HEK293 (cell line): ENCODE results near the gene POLA2.

ENCODE experiments used
- OSR2 ChIP-seq: fragments of 450-650 bp; formaldehyde crosslinking; IDR thresholded peaks from 2 replicates; pipeline ENCODE4 v1.5.1; 2016; ENCODE audit warnings: missing biosample characterization, missing genetic modification characterization
- PRDM1 ChIP-seq: fragments of 450-650 bp; formaldehyde crosslinking; IDR thresholded peaks from 2 replicates; pipeline ENCODE4; 2016; ENCODE audit warnings: missing biosample characterization, missing genetic modification characterization
- PRDM4 ChIP-seq: fragments of 450-650 bp; formaldehyde crosslinking; IDR thresholded peaks from 2 replicates; pipeline ENCODE4 v1.5.1; 2017; ENCODE audit warnings: missing biosample characterization, missing genetic modification characterization
- REST ChIP-seq: fragments of 450-650 bp; formaldehyde crosslinking; IDR thresholded peaks from 2 replicates; pipeline ENCODE4 v1.5.1; 2016; ENCODE audit warnings: missing biosample characterization, missing genetic modification characterization
- SALL2 ChIP-seq: fragments of 450-650 bp; formaldehyde crosslinking; IDR thresholded peaks from 2 replicates; pipeline ENCODE4 v1.5.0; 2017; ENCODE audit warnings: missing biosample characterization, mild to moderate bottlenecking, missing genetic modification characterization, borderline replicate concordance
- SP7 ChIP-seq: fragments of 450-650 bp; formaldehyde crosslinking; IDR thresholded peaks from 2 replicates; pipeline ENCODE4 v1.5.1; 2016; ENCODE audit warnings: missing biosample characterization, missing genetic modification characterization
- ZBTB17 ChIP-seq: fragments of 450-650 bp; formaldehyde crosslinking; IDR thresholded peaks from 2 replicates; pipeline ENCODE4 v1.5.1; 2016; ENCODE audit warnings: missing biosample characterization, missing genetic modification characterization
- ZBTB7A ChIP-seq: fragments of 450-650 bp; formaldehyde crosslinking; IDR thresholded peaks from 2 replicates; pipeline ENCODE4 v1.5.1; 2016; ENCODE audit warnings: low read depth, missing biosample characterization, missing genetic modification characterization
- ZFP69B ChIP-seq: fragments of 450-650 bp; formaldehyde crosslinking; IDR thresholded peaks from 2 replicates; pipeline ENCODE4 v1.5.1; 2016; ENCODE audit warnings: missing biosample characterization, missing genetic modification characterization
- ZNF112 ChIP-seq: fragments of 450-650 bp; formaldehyde crosslinking; IDR thresholded peaks from 2 replicates; pipeline ENCODE4 v1.5.0; 2017; ENCODE audit warnings: missing biosample characterization, missing genetic modification characterization
- ZNF16 ChIP-seq: fragments of 450-650 bp; formaldehyde crosslinking; IDR thresholded peaks from 2 replicates; pipeline ENCODE4 v1.5.1; 2016; ENCODE audit warnings: low read depth, missing biosample characterization, missing genetic modification characterization
- ZNF266 ChIP-seq: fragments of 450-650 bp; formaldehyde crosslinking; IDR thresholded peaks from 2 replicates; pipeline ENCODE4 v1.5.1; 2016; ENCODE audit warnings: missing biosample characterization, missing genetic modification characterization, low read depth
- ZNF280C ChIP-seq: fragments of 450-650 bp; formaldehyde crosslinking; IDR thresholded peaks from 2 replicates; pipeline ENCODE4 v1.5.1; 2016; ENCODE audit warnings: missing biosample characterization, missing genetic modification characterization
- ZNF362 ChIP-seq: fragments of 450-650 bp; formaldehyde crosslinking; IDR thresholded peaks from 2 replicates; pipeline ENCODE4 v1.5.1; 2016; ENCODE audit warnings: missing biosample characterization, missing genetic modification characterization
- ZNF37A ChIP-seq: fragments of 450-650 bp; IDR thresholded peaks from 2 replicates; pipeline ENCODE4 v1.5.1; 2018; ENCODE audit warnings: missing biosample characterization, missing genetic modification characterization
- ZNF48 ChIP-seq: fragments of 450-650 bp; formaldehyde crosslinking; IDR thresholded peaks from 2 replicates; pipeline ENCODE4 v1.5.1; 2016; ENCODE audit warnings: missing biosample characterization, missing genetic modification characterization
- ZNF513 ChIP-seq: fragments of 450-650 bp; IDR thresholded peaks from 2 replicates; pipeline ENCODE4 v1.5.1; 2018; ENCODE audit warnings: missing biosample characterization, missing genetic modification characterization
- ZNF558 ChIP-seq: fragments of 450-650 bp; formaldehyde crosslinking; IDR thresholded peaks from 2 replicates; pipeline ENCODE4 v1.5.1; 2016; ENCODE audit warnings: missing biosample characterization, missing genetic modification characterization
- ZNF654 ChIP-seq: fragments of 450-650 bp; formaldehyde crosslinking; IDR thresholded peaks from 2 replicates; pipeline ENCODE4 v1.5.1; 2016; ENCODE audit warnings: low read depth, missing biosample characterization, missing genetic modification characterization
- ZNF660 ChIP-seq: fragments of 450-650 bp; IDR thresholded peaks from 2 replicates; pipeline ENCODE4 v1.5.1; 2018; ENCODE audit warnings: missing biosample characterization, mild to moderate bottlenecking, missing genetic modification characterization
- ZNF664 ChIP-seq: fragments of 450-650 bp; formaldehyde crosslinking; IDR thresholded peaks from 2 replicates; pipeline ENCODE4 v1.5.1; 2016; ENCODE audit warnings: missing biosample characterization, missing genetic modification characterization
- TF ChIP-seq, protein P1 (sequence below): fragments of 450-650 bp; formaldehyde crosslinking; conservative IDR thresholded peaks from 2 replicates; pipeline ENCODE4 v1.5.1; 2016; ENCODE audit warnings: low read depth, missing biosample characterization, missing genetic modification characterization
- TF ChIP-seq, protein P2 (sequence below): fragments of 450-650 bp; formaldehyde crosslinking; IDR thresholded peaks from 2 replicates; pipeline ENCODE4 v1.5.1; 2016; ENCODE audit warnings: missing biosample characterization, missing genetic modification characterization

POLA2 gene

GRCh38 chr11:65329944-65330403 lies 68.2 kb downstream of the POLA2 start (continued):
- TF ChIP-seq, protein P1, sequence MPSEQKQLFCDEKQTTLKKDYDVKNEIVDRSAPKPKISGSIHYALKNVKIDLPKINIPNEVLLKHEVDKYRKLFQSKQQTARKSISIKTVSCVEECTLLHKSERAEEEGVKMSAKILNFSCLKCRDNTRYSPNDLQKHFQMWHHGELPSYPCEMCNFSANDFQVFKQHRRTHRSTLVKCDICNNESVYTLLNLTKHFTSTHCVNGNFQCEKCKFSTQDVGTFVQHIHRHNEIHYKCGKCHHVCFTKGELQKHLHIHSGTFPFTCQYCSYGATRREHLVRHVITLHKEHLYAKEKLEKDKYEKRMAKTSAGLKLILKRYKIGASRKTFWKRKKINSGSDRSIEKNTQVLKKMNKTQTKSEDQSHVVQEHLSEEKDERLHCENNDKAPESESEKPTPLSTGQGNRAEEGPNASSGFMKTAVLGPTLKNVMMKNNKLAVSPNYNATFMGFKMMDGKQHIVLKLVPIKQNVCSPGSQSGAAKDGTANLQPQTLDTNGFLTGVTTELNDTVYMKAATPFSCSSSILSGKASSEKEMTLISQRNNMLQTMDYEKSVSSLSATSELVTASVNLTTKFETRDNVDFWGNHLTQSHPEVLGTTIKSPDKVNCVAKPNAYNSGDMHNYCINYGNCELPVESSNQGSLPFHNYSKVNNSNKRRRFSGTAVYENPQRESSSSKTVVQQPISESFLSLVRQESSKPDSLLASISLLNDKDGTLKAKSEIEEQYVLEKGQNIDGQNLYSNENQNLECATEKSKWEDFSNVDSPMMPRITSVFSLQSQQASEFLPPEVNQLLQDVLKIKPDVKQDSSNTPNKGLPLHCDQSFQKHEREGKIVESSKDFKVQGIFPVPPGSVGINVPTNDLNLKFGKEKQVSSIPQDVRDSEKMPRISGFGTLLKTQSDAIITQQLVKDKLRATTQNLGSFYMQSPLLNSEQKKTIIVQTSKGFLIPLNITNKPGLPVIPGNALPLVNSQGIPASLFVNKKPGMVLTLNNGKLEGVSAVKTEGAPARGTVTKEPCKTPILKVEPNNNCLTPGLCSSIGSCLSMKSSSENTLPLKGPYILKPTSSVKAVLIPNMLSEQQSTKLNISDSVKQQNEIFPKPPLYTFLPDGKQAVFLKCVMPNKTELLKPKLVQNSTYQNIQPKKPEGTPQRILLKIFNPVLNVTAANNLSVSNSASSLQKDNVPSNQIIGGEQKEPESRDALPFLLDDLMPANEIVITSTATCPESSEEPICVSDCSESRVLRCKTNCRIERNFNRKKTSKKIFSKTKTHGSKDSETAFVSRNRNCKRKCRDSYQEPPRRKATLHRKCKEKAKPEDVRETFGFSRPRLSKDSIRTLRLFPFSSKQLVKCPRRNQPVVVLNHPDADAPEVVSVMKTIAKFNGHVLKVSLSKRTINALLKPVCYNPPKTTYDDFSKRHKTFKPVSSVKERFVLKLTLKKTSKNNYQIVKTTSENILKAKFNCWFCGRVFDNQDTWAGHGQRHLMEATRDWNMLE (tag by site-specific recombination): no peak
- TF ChIP-seq, protein P2, sequence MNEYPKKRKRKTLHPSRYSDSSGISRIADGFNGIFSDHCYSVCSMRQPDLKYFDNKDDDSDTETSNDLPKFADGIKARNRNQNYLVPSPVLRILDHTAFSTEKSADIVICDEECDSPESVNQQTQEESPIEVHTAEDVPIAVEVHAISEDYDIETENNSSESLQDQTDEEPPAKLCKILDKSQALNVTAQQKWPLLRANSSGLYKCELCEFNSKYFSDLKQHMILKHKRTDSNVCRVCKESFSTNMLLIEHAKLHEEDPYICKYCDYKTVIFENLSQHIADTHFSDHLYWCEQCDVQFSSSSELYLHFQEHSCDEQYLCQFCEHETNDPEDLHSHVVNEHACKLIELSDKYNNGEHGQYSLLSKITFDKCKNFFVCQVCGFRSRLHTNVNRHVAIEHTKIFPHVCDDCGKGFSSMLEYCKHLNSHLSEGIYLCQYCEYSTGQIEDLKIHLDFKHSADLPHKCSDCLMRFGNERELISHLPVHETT (tag by site-specific recombination): no peak
- TF ChIP-seq ZNF280C (tag by site-specific recombination) (no peak), REST (tag by site-specific recombination) (0 out of 2 replicates have a peak, but pooled peaks have one; percentile 34), ZNF654 (tag by site-specific recombination) (peak; percentile 45), ZNF362 (tag by site-specific recombination) (no peak), ZNF112 (tag by site-specific recombination) (no peak), OSR2 (tag by site-specific recombination) (no peak), ZBTB17 (peak; percentile 95), ZNF48 (tag by site-specific recombination) (no peak), ZNF558 (tag by site-specific recombination) (no peak), ZNF266 (tag by site-specific recombination) (no peak), PRDM1 (no peak), ZNF513 (tag by site-specific recombination) (no peak), ZBTB7A (no peak), ZNF660 (peak; percentile 77; the same call in 1 of the 2 replicates), ZNF37A (tag by site-specific recombination) (no peak), ZNF16 (tag by site-specific recombination) (no peak), ZNF664 (tag by site-specific recombination) (no peak), ZFP69B (peak; percentile 43; the same call in 1 of the 2 replicates), PRDM4 (no peak), SP7 (tag by site-specific recombination) (no peak), SALL2 (tag by site-specific recombination) (no peak)
